HEK293 (cell line): ENCODE measurements around the gene SHROOM3.

Experiments used
- IKZF3 ChIP-seq: fragments of 450-650 bp; IDR thresholded peaks from 2 replicates; pipeline ENCODE4 v1.5.0; 2018; ENCODE audit warnings: missing biosample characterization, mild to moderate bottlenecking, missing genetic modification characterization, moderate library complexity
- KLF7 ChIP-seq: fragments of 450-650 bp; formaldehyde crosslinking; IDR thresholded peaks from 2 replicates; pipeline ENCODE4 v1.5.1; 2016; ENCODE audit warnings: missing biosample characterization, missing genetic modification characterization, borderline replicate concordance

DNA sequence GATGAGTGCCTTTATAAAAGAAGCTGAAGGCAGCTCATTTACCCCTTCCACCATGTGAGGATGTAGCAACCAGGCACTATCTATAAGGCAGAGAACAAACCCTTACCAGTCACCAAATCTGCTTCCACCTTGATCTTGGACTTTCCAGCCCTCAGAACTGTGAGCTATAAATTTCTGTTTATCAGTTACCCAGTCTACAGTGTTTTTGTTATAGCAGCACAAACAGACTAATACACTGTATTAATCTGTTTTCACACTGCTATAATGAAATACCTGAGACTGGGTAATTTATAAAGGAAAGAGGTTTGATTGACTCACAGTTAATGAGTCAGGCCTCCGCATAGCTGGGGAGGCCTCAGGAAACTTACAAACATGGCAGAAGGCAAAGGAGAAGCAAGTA is 371.7 kb downstream of the SHROOM3 start:
- no peak for TF ChIP-seq KLF7
- no peak for TF ChIP-seq IKZF3 (tag by site-specific recombination)
